GM18873 (cell line): ENCODE results near the gene ACSBG1.

Experiments
- ATAC-seq: cut with Tn5 transposase; IDR thresholded peaks from one replicate; pipeline ENCODE4 v1.9.1; 2021; ENCODE audit warnings: mild to moderate bottlenecking, moderate library complexity, moderate number of reproducible peaks; ENCODE audit not compliant: unreplicated experiment, low FRiP score

The ACSBG1 gene

GRCh38 chr15:78224023-78224411 is 10.3 kb downstream of the ACSBG1 start:
- no peak for ATAC-seq

DNA sequence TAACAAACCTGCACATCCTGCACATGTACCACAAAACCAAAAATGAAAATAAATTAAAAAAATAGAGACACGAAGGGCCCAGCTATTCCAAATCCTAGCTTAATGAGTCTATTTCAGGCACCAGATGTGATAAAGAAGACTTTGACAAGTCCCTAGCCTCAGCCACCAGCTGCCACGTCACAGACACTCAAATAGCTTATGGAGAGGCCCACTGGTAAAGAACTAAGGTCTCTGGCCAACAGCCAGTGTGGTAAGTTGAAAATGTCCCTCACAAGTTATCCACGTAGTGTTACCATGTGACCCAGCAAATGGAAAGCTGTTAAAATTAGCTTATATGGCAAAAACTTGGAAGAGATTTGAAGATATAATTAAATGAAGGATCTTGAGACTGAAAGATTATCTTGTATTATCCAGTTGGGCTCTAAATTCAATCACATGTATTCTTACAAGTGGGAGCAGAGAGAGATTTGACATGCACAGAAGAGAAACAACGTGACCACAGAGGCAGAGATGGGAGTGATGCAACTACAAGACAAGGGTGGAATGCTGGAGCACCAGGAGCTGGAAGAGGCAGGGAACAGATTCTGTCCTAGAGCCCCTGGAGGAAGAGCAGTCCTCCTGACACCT is 10.9 kb downstream of the ACSBG1 start:
- ATAC-seq, result no peak

DNA sequence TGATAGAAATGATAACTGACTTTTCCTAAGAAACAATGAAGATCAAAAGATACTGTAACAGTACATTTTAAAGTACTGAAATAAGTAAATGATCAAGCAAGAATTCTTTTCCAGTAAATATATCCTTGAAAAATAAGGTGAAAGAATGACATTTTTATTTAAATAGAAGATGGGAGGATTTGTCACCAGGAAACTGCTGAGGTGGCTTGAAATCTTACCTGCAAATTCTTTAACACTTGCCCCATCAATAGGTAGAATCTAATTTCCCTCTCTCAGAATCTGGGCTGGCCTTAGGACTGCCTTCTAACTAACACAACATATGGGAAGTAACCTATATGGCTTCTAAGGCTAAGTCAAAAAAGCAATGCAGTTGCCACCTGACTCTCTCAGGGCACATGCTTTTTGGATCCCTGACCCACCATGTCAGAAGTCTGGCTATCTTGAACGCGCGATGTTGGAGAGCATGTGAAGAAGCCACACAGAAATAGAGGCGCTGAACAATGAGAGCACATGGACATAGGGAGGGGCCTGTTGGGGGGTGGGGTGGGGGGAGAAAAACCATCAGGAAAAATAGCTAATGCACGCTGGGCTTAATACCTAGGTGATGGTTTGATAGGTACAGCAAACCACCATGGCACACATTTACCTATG is 11.5 kb downstream of the ACSBG1 start:
- no peak for ATAC-seq

- no peak for ATAC-seq
These were observed 13.7 kb downstream of the ACSBG1 start for GRCh38 chr15:78220713-78221112.

DNA sequence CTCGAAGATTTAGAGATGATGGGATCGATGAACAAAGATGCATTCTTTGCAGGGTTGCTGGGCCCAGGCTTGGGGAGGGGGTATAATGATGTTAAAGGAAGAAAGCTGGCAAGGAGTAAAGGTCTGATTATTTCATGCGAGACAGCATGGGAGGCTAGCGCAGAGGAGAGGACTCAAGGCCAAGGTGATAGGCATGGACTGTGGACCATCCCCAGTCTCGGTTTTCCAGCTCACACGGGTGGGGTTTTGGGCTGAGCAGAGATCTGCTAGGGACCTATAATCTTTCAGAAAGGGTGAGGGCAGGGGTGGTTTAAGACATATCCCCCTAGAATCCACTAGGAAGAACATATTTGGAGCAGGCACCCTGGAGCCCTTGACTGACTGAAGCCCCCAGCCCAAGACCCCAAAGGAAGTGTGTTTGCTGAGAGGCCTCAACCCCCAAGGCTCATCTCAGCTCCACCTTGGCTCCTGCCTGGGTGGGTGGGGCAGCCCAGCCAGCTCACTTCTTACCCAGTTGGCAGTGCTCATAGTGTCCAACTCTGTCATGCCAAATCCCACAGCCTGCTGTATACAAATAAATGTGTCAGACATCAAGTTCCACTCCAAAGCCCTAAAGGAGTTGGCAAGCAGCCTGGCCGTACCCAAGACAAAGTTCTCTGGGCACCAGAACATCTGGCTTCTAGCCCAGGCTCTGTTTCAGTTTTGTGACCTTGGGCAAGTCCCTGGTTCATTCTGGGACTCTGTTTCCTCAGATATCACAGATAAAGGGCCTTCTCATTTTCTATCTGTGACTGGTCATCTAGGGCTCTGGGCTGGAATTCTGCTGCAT is 17.9 kb downstream of the ACSBG1 start:
- ATAC-seq, result no peak

GRCh38 chr15:78213956-78214355 is 20.4 kb downstream of the ACSBG1 start:
- no peak for ATAC-seq

DNA sequence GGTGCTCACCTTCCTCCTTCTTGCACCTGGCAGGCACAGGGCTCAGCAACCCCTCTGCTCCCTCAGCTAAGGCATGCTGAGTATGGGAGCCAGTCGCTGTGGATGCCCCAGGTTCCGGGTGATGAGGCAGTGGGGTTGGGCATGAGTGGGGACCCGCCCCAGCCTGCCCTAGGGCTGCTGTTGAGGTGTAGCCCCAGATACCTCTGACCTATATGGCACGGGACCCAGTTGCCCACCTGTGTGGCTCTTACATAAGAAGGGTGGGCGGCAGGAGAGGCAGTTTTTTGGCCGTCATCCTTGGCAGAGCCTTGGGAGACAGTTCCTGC is 21.0 kb downstream of the ACSBG1 start:
- no peak for ATAC-seq

DNA sequence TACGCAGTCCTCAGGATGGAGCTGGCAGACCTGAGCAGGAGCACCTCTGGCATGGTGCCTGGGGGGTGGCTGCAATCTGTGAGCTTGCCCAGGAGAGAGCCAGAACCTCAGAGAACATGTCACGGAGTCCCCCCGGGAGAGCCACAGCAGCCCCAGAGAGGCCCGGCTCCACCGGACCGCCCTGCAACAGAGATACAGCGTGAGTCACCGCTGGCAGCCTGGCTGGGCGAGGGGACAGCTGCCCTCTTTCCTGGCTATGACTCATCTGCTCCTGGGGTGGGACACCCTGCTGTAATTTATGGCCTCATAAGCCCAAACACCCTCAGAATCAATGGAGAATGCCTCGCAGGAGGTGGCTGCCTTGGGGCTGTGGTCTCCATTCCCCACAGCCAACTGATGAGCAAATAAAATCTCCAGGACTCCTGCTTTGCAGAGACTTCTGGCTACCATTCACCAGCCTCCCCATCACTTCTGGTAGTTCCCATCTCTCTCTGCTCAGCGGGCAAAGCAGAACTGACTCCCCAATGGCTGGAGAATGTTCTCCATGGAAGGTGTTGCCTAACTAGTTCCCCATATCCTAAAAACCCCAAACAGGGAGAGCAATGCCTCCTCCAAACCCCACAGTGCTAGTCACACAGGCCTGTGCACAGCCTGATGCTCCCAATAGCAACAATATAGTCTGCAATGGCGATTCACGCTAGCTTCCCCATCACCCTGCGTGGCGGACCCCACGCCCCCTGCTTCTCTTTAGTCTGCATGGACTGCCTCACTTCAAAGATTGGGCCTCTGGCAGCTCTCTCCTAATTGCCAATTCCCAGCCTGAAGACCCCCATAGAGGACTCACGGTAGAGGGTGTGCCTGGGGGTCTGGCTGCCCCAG is 21.6 kb downstream of the ACSBG1 start:
- ATAC-seq, result no peak

DNA sequence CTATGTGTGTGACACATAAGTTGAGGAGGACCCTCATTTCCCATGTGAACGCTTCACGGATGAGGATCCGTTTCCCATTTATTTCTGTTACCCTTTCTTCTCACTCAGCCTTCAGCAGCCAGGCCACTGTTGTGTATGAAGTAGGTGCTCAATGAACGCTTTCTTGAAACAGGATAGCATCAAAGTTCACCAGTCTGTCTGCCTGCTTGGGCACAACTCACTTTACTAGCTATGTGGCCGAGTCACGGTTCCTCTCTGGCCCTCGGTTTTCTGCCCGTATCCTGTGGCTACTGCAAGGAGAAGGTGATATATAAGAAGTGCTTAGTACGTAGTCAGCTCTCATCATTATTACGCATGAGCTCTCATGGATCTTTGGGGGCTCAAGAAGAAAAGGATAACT is 22.4 kb downstream of the ACSBG1 start:
- ATAC-seq, result no peak

DNA sequence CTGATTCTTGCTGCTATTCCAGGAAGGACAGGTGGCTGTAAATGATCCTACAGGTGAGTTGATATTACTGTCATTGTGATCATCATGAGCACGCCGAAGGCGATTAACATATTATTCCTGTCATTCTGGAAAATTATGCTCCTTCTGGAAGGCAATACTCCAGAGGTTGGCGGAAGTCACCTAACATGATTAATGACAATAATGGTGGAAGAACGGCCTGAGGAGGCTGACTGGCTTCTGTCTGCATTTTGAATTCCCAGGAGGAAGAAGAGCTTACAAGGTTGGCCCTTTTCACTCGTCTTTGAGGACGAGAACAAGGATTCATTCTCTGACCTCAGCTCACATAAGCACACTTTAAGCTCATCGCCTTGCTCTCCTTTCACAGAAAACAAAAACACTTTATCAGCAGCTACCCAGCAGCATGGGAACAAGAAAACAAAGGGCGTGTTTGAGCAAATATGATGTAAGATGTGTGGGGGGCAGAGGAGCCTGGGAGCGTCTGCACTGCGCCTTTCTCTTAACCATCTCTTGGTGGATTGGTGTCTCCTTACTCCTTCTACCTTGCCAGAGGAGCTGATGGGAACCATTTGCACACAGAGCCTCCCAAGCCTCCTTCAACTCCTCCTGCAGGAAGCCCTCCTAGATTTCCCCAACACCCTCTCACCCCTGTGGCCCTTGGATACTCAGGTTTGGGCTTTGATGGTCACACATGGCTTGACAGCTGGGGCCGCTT is 23.0 kb downstream of the ACSBG1 start:
- no peak for ATAC-seq

DNA sequence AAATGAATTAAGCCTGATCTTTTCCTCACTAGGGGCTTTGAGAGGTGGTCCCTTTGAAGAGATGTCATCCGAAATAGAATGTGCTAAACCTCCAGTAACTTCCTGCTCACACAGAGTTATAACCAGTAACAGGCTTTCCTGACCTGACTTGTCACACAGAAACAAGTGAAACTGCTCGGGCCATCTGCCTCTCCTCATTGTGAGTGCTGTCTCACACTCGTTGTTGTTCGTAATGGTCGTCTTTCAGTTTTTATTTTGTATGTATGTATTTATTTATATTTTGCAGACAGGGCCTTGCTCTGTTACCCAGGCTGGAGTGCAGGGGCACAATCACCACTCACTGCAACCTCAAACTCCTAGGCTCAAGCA is 24.0 kb downstream of the ACSBG1 start:
- ATAC-seq, result no peak

DNA sequence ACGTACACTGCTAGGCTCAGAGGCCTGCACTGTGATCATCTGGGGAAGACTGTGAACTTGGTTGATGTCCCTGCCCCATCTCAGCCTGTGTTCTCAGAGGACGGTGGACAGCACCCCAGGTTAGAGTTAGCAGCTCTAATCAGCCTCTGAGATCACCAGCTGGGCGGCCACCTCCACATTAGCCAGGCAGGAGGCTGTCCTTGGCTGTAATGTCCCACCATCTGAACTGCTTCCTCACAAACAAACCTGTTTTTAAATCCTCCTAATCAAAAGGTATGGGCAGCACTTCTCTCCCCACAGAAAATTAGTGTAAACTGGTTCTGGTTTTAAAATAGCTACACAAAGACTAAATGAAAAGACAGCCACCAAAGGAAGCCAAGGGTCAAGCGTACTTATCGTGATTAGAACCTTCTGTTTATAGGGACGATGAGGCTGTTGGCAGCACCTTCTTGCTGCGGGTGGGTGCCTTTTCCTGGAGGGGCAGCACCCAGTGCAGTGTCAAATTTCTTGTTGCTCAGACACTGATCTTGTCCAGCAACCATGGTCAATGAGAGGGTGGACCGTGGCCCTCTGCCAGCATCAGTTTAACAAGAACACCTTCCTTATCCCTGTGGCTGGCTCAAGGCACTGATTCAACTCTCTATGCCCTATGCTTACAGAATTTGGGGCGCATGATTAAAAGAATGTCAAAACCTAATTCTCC is 24.6 kb downstream of the ACSBG1 start:
- ATAC-seq, result no peak

DNA sequence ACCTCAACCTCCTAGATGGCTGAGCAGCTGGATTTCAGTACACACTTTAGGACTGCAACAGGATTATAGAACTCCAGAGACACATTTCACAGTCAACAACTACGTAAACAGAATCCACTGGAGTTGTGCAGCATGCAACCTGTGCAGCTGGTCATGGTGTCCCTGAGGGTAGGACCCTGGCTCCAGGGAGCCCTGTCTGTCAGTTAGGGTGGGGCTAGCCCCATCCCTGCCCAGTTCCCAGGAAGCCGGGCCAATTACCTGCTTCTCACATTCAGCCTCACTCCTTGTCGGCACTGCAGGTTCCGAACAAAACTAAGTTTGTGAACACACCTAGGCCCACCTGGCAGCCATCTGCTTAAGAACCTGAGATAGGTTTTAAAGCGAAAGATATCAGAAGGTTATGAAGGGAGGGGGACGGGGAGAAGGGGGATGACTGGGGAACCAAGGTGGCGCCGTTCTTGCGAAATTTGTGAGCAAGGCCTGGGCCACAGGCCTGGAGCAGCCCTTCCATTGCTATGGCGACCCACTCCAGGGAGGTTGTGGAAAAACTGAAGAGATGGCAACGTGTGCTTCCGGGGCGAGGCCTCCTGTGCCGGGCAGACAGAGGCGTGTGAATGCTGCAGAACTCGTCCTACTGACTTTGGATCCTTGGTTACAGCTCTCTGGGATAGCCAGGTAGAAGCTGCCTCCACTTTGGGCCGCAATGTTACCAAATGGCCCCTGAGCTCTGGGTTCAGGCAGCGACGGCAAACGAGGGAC is 25.3 kb downstream of the ACSBG1 start:
- ATAC-seq, result no peak

- ATAC-seq, result no peak
These were observed 26.0 kb downstream of the ACSBG1 start for GRCh38 chr15:78208341-78208844.

- no peak for ATAC-seq
These were observed 26.6 kb downstream of the ACSBG1 start for GRCh38 chr15:78207641-78208340.

- ATAC-seq, result no peak
These were observed 27.3 kb downstream of the ACSBG1 start for GRCh38 chr15:78207110-78207458.

DNA sequence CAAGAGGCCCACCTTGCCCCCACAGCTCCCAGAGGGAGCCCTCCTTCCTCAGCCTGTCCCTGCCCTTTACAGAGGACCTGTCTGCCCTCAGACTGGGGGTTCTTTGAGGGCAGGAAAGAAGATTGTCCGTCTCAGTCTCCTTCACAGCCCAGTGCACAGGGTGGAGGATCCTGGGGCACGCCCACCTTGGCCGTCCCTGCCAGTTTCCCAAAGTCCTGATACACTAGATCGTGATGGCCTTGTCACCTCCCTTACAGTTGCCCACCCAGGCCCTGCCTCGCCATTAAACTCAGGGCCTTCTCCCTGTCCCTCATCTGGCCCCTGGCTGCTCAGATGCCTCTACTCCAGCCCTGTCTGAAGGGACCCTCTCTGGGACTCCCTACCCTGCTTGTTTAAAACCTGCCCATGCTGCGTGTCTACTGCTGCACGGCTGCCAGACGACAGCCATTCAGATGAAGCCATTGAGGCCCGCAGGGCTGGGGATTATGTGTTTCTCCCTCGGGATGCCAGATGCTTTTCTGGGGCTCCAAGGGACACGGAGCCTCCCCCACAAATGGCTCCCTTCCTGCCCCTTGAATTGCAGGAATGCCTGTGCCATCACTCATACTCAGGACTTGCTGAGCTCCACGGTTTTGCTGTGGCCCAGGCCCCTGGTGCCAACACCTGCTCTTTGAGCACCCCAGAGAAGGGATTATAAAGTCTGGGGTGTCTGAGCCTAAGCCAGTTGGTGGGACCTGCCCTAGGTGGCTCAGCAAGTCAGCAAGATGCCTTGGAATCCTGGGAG is 27.8 kb downstream of the ACSBG1 start:
- ATAC-seq, result no peak
